ENCODE results near the gene RPL29.

RPL29 gene

DNA sequence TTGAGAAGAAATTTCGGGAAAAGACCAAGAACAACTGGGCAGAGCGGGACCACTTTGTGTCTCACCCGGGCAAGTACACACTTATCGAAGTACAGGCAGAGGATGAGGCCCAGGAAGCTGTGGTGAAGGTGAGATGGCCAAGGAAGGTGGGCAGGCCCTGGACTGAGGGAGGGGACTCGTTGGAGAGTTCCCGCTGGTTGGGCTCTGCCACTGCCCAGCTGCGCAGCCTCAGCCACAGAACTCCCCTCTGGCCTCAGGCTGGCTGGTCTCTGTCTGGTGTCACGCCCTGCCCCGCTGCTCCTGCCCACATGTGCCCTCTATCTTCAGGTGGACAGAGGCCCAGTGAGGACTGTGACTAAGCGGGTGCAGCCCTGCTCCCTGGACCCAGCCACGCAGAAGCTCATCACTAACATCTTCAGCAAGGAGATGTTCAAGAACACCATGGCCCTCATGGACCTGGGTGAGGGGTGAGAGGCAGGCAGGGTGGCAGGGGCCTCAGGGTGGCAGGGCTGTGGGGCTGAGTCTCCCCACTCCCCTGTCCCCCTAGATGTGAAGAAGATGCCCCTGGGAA lies 51.2 kb downstream of the RPL29 start:
- no peak for DNase-seq (ENCODE audit: insufficient read length, low spot score)
- TF ChIP-seq POLR2AphosphoS5 (IDR thresholded peaks at IDR 0.05; ENCODE audit: low read depth, low read length) (no peak), TAF1 (IDR thresholded peaks at IDR 0.05; ENCODE audit: low read depth, low read length) (no peak), POU2F2 (IDR thresholded peaks at IDR 0.05; ENCODE audit: low read depth, low read length) (no peak), POLR2A (IDR thresholded peaks at IDR 0.05; ENCODE audit: low read depth, low read length) (no peak), SPI1 (IDR thresholded peaks at IDR 0.05; ENCODE audit: low read depth, low read length) (no peak), PAX5 (IDR thresholded peaks at IDR 0.05; ENCODE audit: insufficient read depth, low read length, severe bottlenecking) (no peak)
- FAIRE-seq: no peak
